Effector memory CD8-positive, alpha-beta T cell (primary cell): ENCODE measurements around the gene EYA2.
"Not testable (repeated sequence)": the region's sequence is repeated elsewhere in the genome, so short reads cannot be mapped to it uniquely, and the experiment has no call there.

ENCODE experiments used
- ATAC-seq: fragments of 150-1000 bp; cut with Tn5 transposase; replicated peaks from 2 replicates; pipeline ENCODE4 v1.10.0; 2021; ENCODE audit warnings: mild to moderate bottlenecking, moderate library complexity
- DNase-seq, 3 experiments: peaks; one replicate each; pipeline ENCODE4 v3.0.0; 2021
- H3K27ac Mint-ChIP-seq, 2 donors: one replicate each; pipeline ENCODE4 v1.8.0; 2022; ENCODE audit warnings: mild to moderate bottlenecking in 2 of 2, mixed read lengths in 2 of 2, moderate library complexity in 2 of 2
- H3K27me3 Mint-ChIP-seq, 2 donors: one replicate each; pipeline ENCODE4 v1.8.0; 2022; ENCODE audit warnings: mixed read lengths in 2 of 2
- H3K36me3 Mint-ChIP-seq: one replicate; pipeline ENCODE4 v1.8.0; 2022; ENCODE audit warnings: mild to moderate bottlenecking, moderate library complexity, mixed read lengths; ENCODE audit not compliant: insufficient read depth
- H3K4me1 Mint-ChIP-seq, 2 donors: one replicate each; pipeline ENCODE4 v1.8.0; 2022; ENCODE audit warnings: low read depth in 2 of 2, mixed read lengths in 2 of 2
- H3K4me3 Mint-ChIP-seq, 2 donors: one replicate each; pipeline ENCODE4 v1.8.0; 2022; ENCODE audit warnings: mild to moderate bottlenecking in 2 of 2, mixed read lengths in 2 of 2, moderate library complexity in 2 of 2
- H3K9me3 Mint-ChIP-seq, 2 donors: one replicate each; pipeline ENCODE4 v1.8.0; 2022; ENCODE audit warnings: mixed read lengths in 2 of 2

EYA2 gene

GRCh38 chr20:46959821-46960220, 65.2 kb downstream of the EYA2 start:
- H3K9me3 Mint-ChIP-seq, result peaks cover 2 to 6% of the 10 kb centered on the region in 2 donors
- no peak for ATAC-seq
- no peaks in the 10 kb centered on the region for H3K36me3 Mint-ChIP-seq
- H3K27me3 Mint-ChIP-seq, result peaks cover 47 to 53% of the 10 kb centered on the region in 2 donors
- no peak for DNase-seq
- no peak overlapping the region for H3K4me3 Mint-ChIP-seq
- H3K27ac Mint-ChIP-seq, result no peak overlapping the region
- no peaks in the 10 kb centered on the region for H3K4me1 Mint-ChIP-seq

- Mint-ChIP-seq H3K4me1 (no peaks in the 10 kb centered on the region), H3K4me3 (no peak overlapping the region), H3K27ac (no peak overlapping the region), H3K36me3 (no peaks in the 10 kb centered on the region), H3K27me3 (peaks cover 48 to 53% of the 10 kb centered on the region in 2 donors), H3K9me3 (peaks cover 2 to 6% of the 10 kb centered on the region in 2 donors)
- DNase-seq, result no peak
- ATAC-seq, result no peak
These were observed 65.9 kb downstream of the EYA2 start for GRCh38 chr20:46960536-46960935.

DNA sequence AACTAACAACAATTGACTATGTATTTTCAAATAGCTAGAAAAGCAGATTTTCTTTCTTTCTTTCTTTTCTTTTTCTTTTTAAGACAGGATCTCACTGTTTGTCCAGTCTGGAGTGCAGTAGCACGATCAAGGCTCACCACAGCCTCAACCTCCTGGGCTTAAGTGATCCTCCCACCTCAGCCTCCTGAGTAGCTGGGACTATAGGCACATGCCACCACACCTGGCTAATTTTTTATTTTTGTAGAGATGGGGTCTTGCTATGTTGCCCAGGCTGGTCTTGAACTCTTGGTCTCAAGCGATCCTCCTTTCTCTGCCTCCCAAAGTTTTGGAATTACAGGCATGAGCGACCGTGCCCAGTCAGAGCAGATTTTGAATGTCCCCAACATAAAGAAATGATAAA, 67.3 kb downstream of the EYA2 start:
- ATAC-seq, DNase-seq, H3K36me3 Mint-ChIP-seq, H3K9me3 Mint-ChIP-seq, H3K4me3 Mint-ChIP-seq, H3K27ac Mint-ChIP-seq, H3K4me1 Mint-ChIP-seq: not testable (repeated sequence)
- peaks cover 48 to 53% of the 10 kb centered on the region in 2 donors for H3K27me3 Mint-ChIP-seq

DNA sequence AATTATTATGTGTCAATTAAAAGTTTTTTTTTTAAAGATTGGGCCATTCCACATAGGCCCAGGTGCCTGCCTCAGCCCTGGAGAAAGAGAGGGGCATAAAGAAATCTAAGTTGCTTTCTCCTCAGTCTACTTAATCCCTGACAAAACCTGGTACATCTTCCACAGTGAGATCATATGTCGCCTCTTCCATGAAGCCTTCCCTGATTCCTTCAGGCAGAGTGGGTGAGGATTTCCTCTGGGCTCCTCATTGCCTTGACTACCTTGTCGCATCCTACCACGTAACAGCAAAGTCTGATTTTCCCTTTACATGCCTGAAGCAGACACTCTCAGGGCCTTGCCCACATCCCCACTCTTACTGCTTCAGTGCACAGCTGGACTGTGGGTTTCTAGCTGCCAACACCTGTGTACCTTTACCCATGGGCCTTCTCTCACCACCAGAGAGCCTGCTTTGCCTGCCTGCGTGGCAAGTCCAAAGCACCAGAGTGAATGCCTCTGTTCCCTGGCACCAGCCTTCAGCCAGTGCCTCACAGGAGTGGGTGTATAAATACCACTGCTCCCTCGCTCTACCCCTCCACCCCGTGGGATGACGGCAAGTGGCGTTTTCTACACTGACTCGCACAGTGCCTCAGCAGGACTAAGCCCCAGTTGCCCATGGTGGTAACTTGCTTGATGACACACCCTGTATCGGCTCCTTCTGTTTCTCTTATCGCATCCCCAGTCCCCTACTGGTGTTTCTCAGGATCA, 68.0 kb downstream of the EYA2 start:
- Mint-ChIP-seq H3K9me3 (peaks cover 0 to 6% of the 10 kb centered on the region in 2 donors), H3K36me3 (no peaks in the 10 kb centered on the region), H3K27me3 (peaks cover 48 to 53% of the 10 kb centered on the region in 2 donors), H3K4me1 (no peaks in the 10 kb centered on the region), H3K4me3 (no peak overlapping the region), H3K27ac (no peak overlapping the region)
- DNase-seq, result no peak
- ATAC-seq, result no peak

DNA sequence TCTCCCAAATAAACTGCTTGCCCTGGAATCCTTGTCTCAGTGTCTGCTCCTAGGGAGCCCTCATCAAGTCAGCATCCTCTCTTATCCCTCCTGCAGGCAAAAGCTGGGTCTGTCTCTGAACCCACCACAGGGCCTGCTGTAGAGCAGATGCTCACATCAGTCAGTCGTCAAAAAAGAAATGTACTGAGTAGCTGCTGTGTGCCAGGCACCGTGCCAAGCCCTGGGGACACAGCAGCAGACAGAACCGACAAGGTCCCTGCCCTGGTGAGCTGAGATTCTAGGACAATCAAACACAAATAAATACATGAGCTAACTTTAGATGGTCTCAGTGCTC, 68.5 kb downstream of the EYA2 start:
- DNase-seq (no peak), ATAC-seq (no peak)
- H3K27ac Mint-ChIP-seq, result no peak overlapping the region
- no peaks in the 10 kb centered on the region for H3K4me1 Mint-ChIP-seq
- H3K9me3 Mint-ChIP-seq, result peaks cover 0 to 6% of the 10 kb centered on the region in 2 donors
- peaks cover 48 to 49% of the 10 kb centered on the region in 2 donors for H3K27me3 Mint-ChIP-seq
- no peaks in the 10 kb centered on the region for H3K36me3 Mint-ChIP-seq
- H3K4me3 Mint-ChIP-seq, result no peak overlapping the region

DNA sequence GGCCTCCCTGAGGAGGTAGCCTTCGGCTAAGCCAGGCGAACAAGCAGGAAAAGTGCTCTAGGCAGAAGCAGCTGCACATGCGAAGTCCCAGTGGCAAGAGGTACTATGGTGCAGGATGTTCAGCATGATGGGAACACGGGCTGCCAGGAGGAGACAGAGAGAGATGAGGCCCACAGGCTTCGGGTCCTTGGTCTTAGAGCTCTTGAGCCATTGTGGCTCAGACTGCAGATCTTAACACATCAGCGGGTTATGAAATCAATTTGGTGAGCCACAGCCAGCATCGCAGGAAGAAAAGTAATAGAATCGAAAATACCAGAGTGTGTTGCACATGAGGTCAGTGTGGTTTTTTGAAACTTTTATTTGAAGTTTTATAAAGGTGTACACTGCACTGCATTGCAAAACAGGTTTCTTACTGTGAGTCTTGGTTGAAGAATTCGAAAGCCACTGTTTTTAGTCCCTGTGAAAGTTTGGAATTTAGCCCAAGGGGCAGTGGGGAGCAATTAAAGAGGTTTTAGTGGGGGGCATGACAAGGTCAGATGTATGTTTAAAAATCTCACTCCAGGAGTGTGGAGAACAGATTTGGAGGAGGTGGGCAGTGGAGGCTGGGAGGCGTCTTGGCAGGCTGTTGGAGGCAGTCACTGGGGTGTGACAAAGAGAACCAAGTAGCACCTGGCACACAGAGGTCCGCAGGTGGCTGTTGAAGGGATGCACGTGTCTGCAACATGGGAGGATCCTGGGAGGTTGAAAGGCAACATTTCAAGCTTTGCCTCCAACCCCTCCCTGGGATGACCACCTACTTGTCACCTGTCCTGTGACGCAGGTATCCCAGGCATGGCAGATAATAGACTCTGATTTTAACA, 69.3 kb downstream of the EYA2 start:
- H3K36me3 Mint-ChIP-seq, result no peaks in the 10 kb centered on the region
- no peaks in the 10 kb centered on the region for H3K4me1 Mint-ChIP-seq
- DNase-seq (no peak), ATAC-seq (no peak)
- no peak overlapping the region for H3K4me3 Mint-ChIP-seq
- no peak overlapping the region for H3K27ac Mint-ChIP-seq
- peaks cover 0 to 6% of the 10 kb centered on the region in 2 donors for H3K9me3 Mint-ChIP-seq
- H3K27me3 Mint-ChIP-seq, result peaks cover 41 to 48% of the 10 kb centered on the region in 2 donors

GRCh38 chr20:46964618-46965455, 70.2 kb downstream of the EYA2 start:
- ATAC-seq (no peak), DNase-seq (no peak)
- H3K27me3 Mint-ChIP-seq, result peaks cover 32 to 49% of the 10 kb centered on the region in 2 donors
- peaks cover 0 to under 1% of the 10 kb centered on the region in 2 donors for H3K9me3 Mint-ChIP-seq
- H3K4me3 Mint-ChIP-seq, result no peak overlapping the region
- H3K36me3 Mint-ChIP-seq, result no peaks in the 10 kb centered on the region
- no peak overlapping the region for H3K27ac Mint-ChIP-seq
- H3K4me1 Mint-ChIP-seq, result no peaks in the 10 kb centered on the region

- no peaks in the 10 kb centered on the region for H3K9me3 Mint-ChIP-seq
- no peak overlapping the region for H3K27ac Mint-ChIP-seq
- DNase-seq, result no peak
- peaks cover 26 to 48% of the 10 kb centered on the region in 2 donors for H3K27me3 Mint-ChIP-seq
- H3K4me1 Mint-ChIP-seq, result no peaks in the 10 kb centered on the region
- ATAC-seq, result no peak
- H3K36me3 Mint-ChIP-seq, result no peaks in the 10 kb centered on the region
- no peak overlapping the region for H3K4me3 Mint-ChIP-seq
These were observed 70.8 kb downstream of the EYA2 start for GRCh38 chr20:46965477-46965876.

DNA sequence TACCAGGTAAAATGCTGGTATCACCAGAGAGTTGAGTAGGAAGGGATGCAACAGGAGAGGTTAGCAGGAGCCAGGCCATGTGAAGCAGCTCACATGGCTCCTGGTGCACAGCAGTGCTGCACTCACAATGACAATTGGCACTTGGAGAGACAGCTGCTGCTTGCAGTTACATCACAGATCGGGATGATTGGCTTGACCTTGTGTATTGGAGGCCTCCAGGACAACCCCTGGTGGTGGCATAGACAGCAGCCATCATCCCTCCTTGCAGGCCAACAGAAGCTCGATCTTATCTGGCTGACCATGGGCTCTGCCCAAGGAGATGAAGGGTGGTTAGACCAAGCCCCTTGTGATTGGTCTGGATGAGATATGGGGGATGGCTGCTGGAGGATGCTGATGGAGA, 73.0 kb downstream of the EYA2 start:
- H3K4me1 Mint-ChIP-seq, result no peaks in the 10 kb centered on the region
- DNase-seq (no peak), ATAC-seq (no peak)
- no peaks in the 10 kb centered on the region for H3K36me3 Mint-ChIP-seq
- H3K9me3 Mint-ChIP-seq, result no peaks in the 10 kb centered on the region
- no peak overlapping the region for H3K4me3 Mint-ChIP-seq
- no peak overlapping the region for H3K27ac Mint-ChIP-seq
- peaks cover 31 to 46% of the 10 kb centered on the region in 2 donors for H3K27me3 Mint-ChIP-seq

DNA sequence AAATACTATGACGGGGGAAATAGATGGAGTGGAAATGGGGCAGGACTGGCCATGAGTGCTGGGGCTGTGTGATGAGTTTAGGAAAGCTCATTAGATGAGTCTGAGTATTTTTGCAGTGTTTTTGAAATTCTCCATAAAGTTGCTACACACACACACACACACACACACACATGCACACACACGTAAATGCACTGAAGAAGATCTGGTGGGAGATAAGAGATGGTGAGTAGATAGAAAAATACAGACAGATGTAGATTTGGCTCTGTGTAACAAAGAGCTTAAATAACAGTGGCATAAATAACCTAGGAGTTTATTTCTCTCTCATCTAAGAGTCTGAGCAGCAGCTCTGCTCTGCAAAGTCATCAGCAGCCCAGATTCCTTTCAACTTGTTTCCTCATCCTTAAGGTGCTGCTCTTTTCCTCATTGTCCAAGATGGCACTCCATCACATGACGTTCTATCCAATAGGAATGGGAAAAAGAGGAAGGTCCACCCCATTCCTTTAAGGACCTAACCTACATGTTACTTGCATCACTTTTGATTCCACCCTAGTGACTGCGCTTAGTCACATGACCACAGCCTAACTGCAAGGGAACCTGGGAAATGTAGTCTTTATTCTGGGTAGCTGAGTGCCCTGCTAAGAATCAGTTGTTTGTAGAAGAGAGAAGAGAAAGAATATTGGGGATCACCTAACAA, 76.4 kb downstream of the EYA2 start:
- H3K4me3 Mint-ChIP-seq, result no peak overlapping the region
- DNase-seq (no peak), ATAC-seq (no peak)
- H3K9me3 Mint-ChIP-seq, result no peaks in the 10 kb centered on the region
- no peak overlapping the region for H3K27ac Mint-ChIP-seq
- H3K4me1 Mint-ChIP-seq, result no peaks in the 10 kb centered on the region
- peaks cover 32% of the 10 kb centered on the region in 2 donors for H3K27me3 Mint-ChIP-seq
- H3K36me3 Mint-ChIP-seq, result no peaks in the 10 kb centered on the region

DNA sequence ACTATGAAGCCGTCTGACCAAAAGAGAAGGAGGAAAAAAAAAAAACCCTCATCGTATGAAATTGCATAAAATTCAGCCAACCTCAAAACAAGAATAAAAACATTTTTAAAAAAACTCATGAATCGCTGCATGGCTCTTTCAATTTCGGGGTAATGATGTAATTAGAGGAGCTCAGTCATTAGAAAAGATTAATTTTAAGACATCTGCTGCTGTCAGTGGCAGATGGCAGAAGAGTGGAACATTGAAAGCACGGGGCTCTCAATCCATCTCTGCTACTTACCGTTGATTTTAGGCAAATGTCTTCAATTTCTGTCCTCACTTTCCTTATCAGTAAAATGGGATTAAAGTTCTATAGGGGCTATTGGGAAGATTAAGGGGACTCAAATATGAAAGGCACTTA, 79.1 kb downstream of the EYA2 start:
- no peak overlapping the region for H3K27ac Mint-ChIP-seq
- no peak for ATAC-seq
- H3K27me3 Mint-ChIP-seq, result peaks cover 48% of the 10 kb centered on the region in 2 donors
- no peaks in the 10 kb centered on the region for H3K9me3 Mint-ChIP-seq
- no peak overlapping the region for H3K4me3 Mint-ChIP-seq
- H3K4me1 Mint-ChIP-seq, result peaks cover 0 to 2% of the 10 kb centered on the region in 2 donors
- DNase-seq, result no peak
- H3K36me3 Mint-ChIP-seq, result no peaks in the 10 kb centered on the region

- DNase-seq, result no peak
- Mint-ChIP-seq H3K27ac (no peak overlapping the region), H3K36me3 (no peaks in the 10 kb centered on the region), H3K4me3 (no peak overlapping the region), H3K27me3 (peaks cover 48 to 59% of the 10 kb centered on the region in 2 donors), H3K4me1 (peaks cover 0 to 2% of the 10 kb centered on the region in 2 donors), H3K9me3 (no peaks in the 10 kb centered on the region)
- no peak for ATAC-seq
These were observed 80.2 kb downstream of the EYA2 start for GRCh38 chr20:46974669-46975434.
